Sigmoid colon (tissue), 7 donors: ENCODE data around the gene SPTBN1. TPM values are rescaled to one million over a fixed set of nuclear protein-coding genes. Genes with fewer than 3 reads are reported as not detected.

ENCODE experiments used
- DNase-seq: peaks from one replicate; pipeline ENCODE4 v3.0.0-alpha.2; 2019
- H3K27ac ChIP-seq, 4 donors: fragments of 200-600 bp; sonication (generic); one replicate each; pipeline ENCODE4 v1.5.1; 2016 to 2019; ENCODE audit warnings: mild to moderate bottlenecking in 1 of 4
- H3K27me3 ChIP-seq, 3 donors: fragments of 200-600 bp; sonication (generic); one replicate each; pipeline ENCODE4 v1.5.1; 2019; ENCODE audit warnings: mild to moderate bottlenecking in 1 of 3
- H3K36me3 ChIP-seq, 4 donors: fragments of 200-600 bp; sonication (generic); one replicate each; pipeline ENCODE4 v1.5.1; 2016 to 2019
- H3K4me1 ChIP-seq, 4 donors: fragments of 200-600 bp; sonication (generic); one replicate each; pipeline ENCODE4 v1.5.1; 2017 to 2019
- H3K4me3 ChIP-seq, 4 donors: fragments of 200-600 bp; sonication (generic); one replicate each; pipeline ENCODE4 v1.5.1; 2017 to 2019; ENCODE audit warnings: mild to moderate bottlenecking in 2 of 4, moderate library complexity in 1 of 4
- H3K9me3 ChIP-seq, 4 donors: fragments of 200-600 bp in 3 of 4; sonication (generic) in 3 of 4; one replicate each; pipeline versions ENCODE4 v1.5.1 to v1.6.1; 2013 to 2019
- CTCF ChIP-seq, 4 experiments: fragments of 450-650 bp in 3 of 4; fragments of 200-600 bp in 1 of 4; IDR thresholded peaks; one replicate each; pipeline ENCODE4 v1.5.1; 2016 to 2019; ENCODE audit warnings: antibody characterized with exemption in 4 of 4, mild to moderate bottlenecking in 3 of 4, moderate library complexity in 2 of 4
- EP300 ChIP-seq, 4 donors: sonication (generic); formaldehyde crosslinking; IDR thresholded peaks; one replicate each; pipeline ENCODE4 v1.6.1; 2017; ENCODE audit warnings: antibody characterized with exemption in 4 of 4
- POLR2A ChIP-seq, 2 donors: fragments of 450-650 bp; IDR thresholded peaks; one replicate each; pipeline ENCODE4 v1.6.1; 2016; ENCODE audit warnings: antibody characterized with exemption in 2 of 2, mild to moderate bottlenecking in 2 of 2, moderate library complexity in 2 of 2
- POLR2AphosphoS5 ChIP-seq, 4 donors: sonication (generic); formaldehyde crosslinking; IDR thresholded peaks; one replicate each; pipeline ENCODE4 v1.6.1; 2017; ENCODE audit warnings: antibody characterized with exemption in 4 of 4
- WGBS, 2 donors: extraction: QIAGEN DNeasy Blood & Tissue Kit; methylation state at CpG; one replicate each; pipeline ENCODE4 v1.1.7; 2013; 5-methylcytosine and 5-hydroxymethylcytosine counted together
- intact Hi-C: fragments of 100-400 bp; cut with DNase I; formaldehyde crosslinking; loops from one replicate; pipeline ENCODE4 v1.15.1; 2023
- polyA plus RNA-seq, 3 donors: library from polyadenylated mRNA; stranded (reverse); fragments of 200-250 nt; gene quantifications; one replicate each; pipeline ENCODE4 v1.2.3, GENCODE V29; 2013
- total RNA-seq, 4 donors: library from RNA; depleted of rRNA; stranded (reverse); fragments of >200 nt; gene quantifications; one replicate each; pipeline ENCODE4 v1.1.0, GENCODE V29; 2016
- donor health status: healthy with polysubstance abuse.
- donor health status: Bipolar disorder and iron deficiency.
- donor health status: healthy.

Gene SPTBN1
- total and polyA plus RNA-seq, 7 donors = 23.1 to 273 (median 169) TPM

GRCh38 chr2:54586062-54586461 is 129.9 kb downstream of the SPTBN1 start:
- no peak for TF ChIP-seq EP300 (IDR thresholded peaks at IDR 0.05)
- TF ChIP-seq POLR2AphosphoS5 (IDR thresholded peaks at IDR 0.05) = no peak
- no peak for TF ChIP-seq CTCF (IDR thresholded peaks at IDR 0.05)
- TF ChIP-seq POLR2A (IDR thresholded peaks at IDR 0.05) = no peak
- Histone ChIP-seq H3K36me3 (no peaks in the 10 kb centered on the region), H3K4me3 (no peak overlapping the region), H3K27me3 (no peaks in the 10 kb centered on the region), H3K27ac (no peak overlapping the region), H3K9me3 (no peaks in the 10 kb centered on the region), H3K4me1 (peaks cover 0 to 38% (median 21%) of the 10 kb centered on the region in 4 donors)
- intact Hi-C loops = no loop called here
- no peak for DNase-seq
- WGBS, 2 donors = 63 to 81% methylated on average over 7 of the region's 7 CpGs

GRCh38 chr2:54586494-54586893 is 130.4 kb downstream of the SPTBN1 start:
- intact Hi-C loops = no loop called here
- WGBS, 2 donors = 89 to 93% methylated on average over 4 of the region's 4 CpGs
- Histone ChIP-seq H3K36me3 (no peaks in the 10 kb centered on the region), H3K4me3 (no peak overlapping the region), H3K27me3 (no peaks in the 10 kb centered on the region), H3K4me1 (peaks cover 0 to 33% (median 21%) of the 10 kb centered on the region in 4 donors), H3K27ac (no peak overlapping the region), H3K9me3 (no peaks in the 10 kb centered on the region)
- no peak for DNase-seq
- TF ChIP-seq POLR2AphosphoS5 (IDR thresholded peaks at IDR 0.05) = no peak
- no peak for TF ChIP-seq POLR2A (IDR thresholded peaks at IDR 0.05)
- no peak for TF ChIP-seq CTCF (IDR thresholded peaks at IDR 0.05)
- no peak for TF ChIP-seq EP300 (IDR thresholded peaks at IDR 0.05)

GRCh38 chr2:54587171-54588016 is 131.3 kb downstream of the SPTBN1 start:
- no peak for TF ChIP-seq CTCF (IDR thresholded peaks at IDR 0.05)
- no peak for TF ChIP-seq POLR2A (IDR thresholded peaks at IDR 0.05)
- TF ChIP-seq EP300 (IDR thresholded peaks at IDR 0.05) = no peak
- no peak for TF ChIP-seq POLR2AphosphoS5 (IDR thresholded peaks at IDR 0.05)
- Histone ChIP-seq H3K27ac (no peak overlapping the region), H3K4me1 (peaks cover 0 to 31% (median 21%) of the 10 kb centered on the region in 4 donors), H3K9me3 (no peaks in the 10 kb centered on the region), H3K27me3 (no peaks in the 10 kb centered on the region), H3K4me3 (no peak overlapping the region), H3K36me3 (no peaks in the 10 kb centered on the region)
- intact Hi-C loops = no loop called here
- 92 to 93% methylated on average over 8 of the region's 8 CpGs for WGBS, 2 donors
- no peak for DNase-seq

- H3K4me3 ChIP-seq = no peak overlapping the region
- H3K27ac ChIP-seq = peak overlapping the region in 1 of 4 donors; percentile 23
- WGBS, 2 donors = 51 to 60% methylated on average over 1 of the region's 1 CpG
- no peaks in the 10 kb centered on the region for H3K27me3 ChIP-seq
- no peaks in the 10 kb centered on the region for H3K9me3 ChIP-seq
- TF ChIP-seq POLR2A (IDR thresholded peaks at IDR 0.05) = no peak
- no peak for TF ChIP-seq POLR2AphosphoS5 (IDR thresholded peaks at IDR 0.05)
- TF ChIP-seq EP300 (IDR thresholded peaks at IDR 0.05) = no peak
- DNase-seq = no peak
- no peaks in the 10 kb centered on the region for H3K36me3 ChIP-seq
- intact Hi-C loops = no loop called here
- H3K4me1 ChIP-seq = peaks cover 0 to 31% (median 21%) of the 10 kb centered on the region in 4 donors
Measured at GRCh38 chr2:54588244-54588899, 132.2 kb downstream of the SPTBN1 start.

GRCh38 chr2:54589038-54589339 is 132.9 kb downstream of the SPTBN1 start:
- Histone ChIP-seq H3K4me1 (peaks cover 0 to 31% (median 21%) of the 10 kb centered on the region in 4 donors), H3K27ac (peak overlapping the region in 2 of 4 donors; percentile 22 to 24)
- intact Hi-C loops = no loop called here

More at GRCh38 chr2:54589038-54589339, 132.9 kb downstream of the SPTBN1 start:
- Histone ChIP-seq H3K4me3 (no peak overlapping the region), H3K9me3 (no peaks in the 10 kb centered on the region), H3K36me3 (no peaks in the 10 kb centered on the region), H3K27me3 (no peaks in the 10 kb centered on the region)
- 70 to 85% methylated on average over 4 of the region's 4 CpGs for WGBS, 2 donors
- no peak for DNase-seq
- TF ChIP-seq POLR2AphosphoS5 (IDR thresholded peaks at IDR 0.05) (no peak), CTCF (IDR thresholded peaks at IDR 0.05) (no peak), POLR2A (IDR thresholded peaks at IDR 0.05) (no peak), EP300 (IDR thresholded peaks at IDR 0.05) (no peak)
